GM19239 (cell line): ENCODE measurements around the gene IGF2BP2.
A peak's percentile ranks its signal among the peaks of the same experiment; 100 is the strongest.
"Not testable (repeated sequence)": the region's sequence is repeated elsewhere in the genome, so short reads cannot be mapped to it uniquely, and the experiment has no call there.

ENCODE experiments used
- DNase-seq: peaks from one replicate; pipeline ENCODE4 v3.0.0; 2011; ENCODE audit warnings: low spot score; ENCODE audit not compliant: insufficient read length
- FAIRE-seq: peaks from 2 replicates; lab custom pipeline; 2011; peaks lifted over from hg19 to GRCh38; lab: Jason Lieb, UNC

The IGF2BP2 gene

GRCh38 chr3:185693985-185694653 lies 130.7 kb downstream of the IGF2BP2 start:
- DNase-seq (no peak), FAIRE-seq (no peak)

GRCh38 chr3:185691622-185692021 lies 133.2 kb downstream of the IGF2BP2 start:
- FAIRE-seq = no peak
- no peak for DNase-seq

GRCh38 chr3:185687271-185687878 lies 137.5 kb downstream of the IGF2BP2 start:
- FAIRE-seq = no peak
- no peak for DNase-seq

GRCh38 chr3:185685231-185686035 lies 139.4 kb downstream of the IGF2BP2 start:
- FAIRE-seq (no peak), DNase-seq (no peak)

- FAIRE-seq (no peak), DNase-seq (no peak)
Observed at GRCh38 chr3:185680231-185680630, 144.6 kb downstream of the IGF2BP2 start.

- DNase-seq (no peak), FAIRE-seq (peak; percentile 28)
Observed at GRCh38 chr3:185678027-185678426, 146.8 kb downstream of the IGF2BP2 start.

- DNase-seq = peak; percentile 69
- FAIRE-seq = peak; percentile 71
Observed at GRCh38 chr3:185677146-185677829, 147.6 kb downstream of the IGF2BP2 start.

GRCh38 chr3:185667574-185667973 lies 157.3 kb downstream of the IGF2BP2 start:
- DNase-seq = no peak
- FAIRE-seq = no peak

GRCh38 chr3:185663929-185664328 lies 160.9 kb downstream of the IGF2BP2 start:
- DNase-seq (no peak), FAIRE-seq (no peak)

GRCh38 chr3:185661772-185662171 lies 163.1 kb downstream of the IGF2BP2 start:
- no peak for FAIRE-seq

GRCh38 chr3:185661296-185661695 lies 163.5 kb downstream of the IGF2BP2 start:
- not testable (repeated sequence) for DNase-seq, FAIRE-seq

More at GRCh38 chr3:185661772-185662171, 163.1 kb downstream of the IGF2BP2 start:
- no peak for DNase-seq

- peak; percentile 68 for FAIRE-seq
Observed at GRCh38 chr3:185659942-185660921, 164.6 kb downstream of the IGF2BP2 start.

GRCh38 chr3:185658943-185659342 lies 165.9 kb downstream of the IGF2BP2 start:
- no peak for FAIRE-seq
- DNase-seq = no peak

More at GRCh38 chr3:185659942-185660921, 164.6 kb downstream of the IGF2BP2 start:
- DNase-seq = peak; percentile 56

- no peak for DNase-seq
Observed at GRCh38 chr3:185658504-185658912, 166.3 kb downstream of the IGF2BP2 start.

GRCh38 chr3:185657691-185658503 lies 166.9 kb downstream of the IGF2BP2 start:
- FAIRE-seq = no peak

More at GRCh38 chr3:185658504-185658912, 166.3 kb downstream of the IGF2BP2 start:
- no peak for FAIRE-seq

GRCh38 chr3:185657211-185657610 lies 167.6 kb downstream of the IGF2BP2 start:
- DNase-seq (no peak), FAIRE-seq (no peak)

More at GRCh38 chr3:185657691-185658503, 166.9 kb downstream of the IGF2BP2 start:
- DNase-seq = no peak

- DNase-seq (no peak), FAIRE-seq (no peak)
Observed at GRCh38 chr3:185656321-185656840, 168.5 kb downstream of the IGF2BP2 start.
